ENCODE results near the gene AKR1B1. TPM values are rescaled to one million over a fixed set of nuclear protein-coding genes. Genes with fewer than 3 reads are reported as not detected.

The AKR1B1 gene
- total RNA-seq, 1 experiment from 2014 or later = 1.6 TPM

GRCh38 chr7:134419085-134419484 lies 39.8 kb downstream of the AKR1B1 start:
- H3K27ac ChIP-seq (ENCODE audit: low read length) = no peak overlapping the region
- ChIA-PET CTCF (interaction anchor here (0.5 kb wide), 1 partner anchor 61 kb away, joined by 3 read pairs; no protein-coding TSS in a partner anchor), POLR2A (ENCODE audit: unreplicated experiment) (no interaction called here)
- DNase-seq (no peak), ATAC-seq (peak; percentile 11)
- peaks cover 32% of the 10 kb centered on the region for H3K4me1 ChIP-seq (ENCODE audit: insufficient read depth, low read length)
- H3K27me3 ChIP-seq (ENCODE audit: low read length) = no peaks in the 10 kb centered on the region
- no peaks in the 10 kb centered on the region for H3K36me3 ChIP-seq (ENCODE audit: low read depth, low read length)
- H3K9ac ChIP-seq (ENCODE audit: low read length) = no peak overlapping the region
- no TSS peak for BruUV-seq (replicated peaks)
- no peak overlapping the region for H2AFZ ChIP-seq (ENCODE audit: low read length)
- no peaks in the 10 kb centered on the region for H3F3A ChIP-seq (ENCODE audit: low read length, unreplicated experiment)
- H3K79me2 ChIP-seq (ENCODE audit: low read length) = no peaks in the 10 kb centered on the region
- TF ChIP-seq EZH2phosphoT487 (IDR thresholded peaks at IDR 0.05; ENCODE audit: borderline replicate concordance, low read length) (no peak), EZH2 (IDR thresholded peaks at IDR 0.05; ENCODE audit: low read length, unreplicated experiment) (no peak), CTCF (conservative IDR thresholded peaks at IDR 0.05; ENCODE audit: low read depth, low read length) (no peak)
- H3K9me3 ChIP-seq (ENCODE audit: low read length) = no peaks in the 10 kb centered on the region
- no peaks in the 10 kb centered on the region for H4K20me1 ChIP-seq (ENCODE audit: low read length)
- no peak overlapping the region for H3K4me2 ChIP-seq (ENCODE audit: low read length)
- H3K4me3 ChIP-seq (ENCODE audit: low read length) = no peak overlapping the region
- no peaks in the 10 kb centered on the region for H3K9me2 ChIP-seq (replicated peaks; ENCODE audit: low read length)
- intact Hi-C loops (cut with micrococcal nuclease) = no loop called here

GRCh38 chr7:134415700-134416099 lies 43.2 kb downstream of the AKR1B1 start:
- H3K9me2 ChIP-seq (replicated peaks; ENCODE audit: low read length) = no peaks in the 10 kb centered on the region
- H3K9ac ChIP-seq (ENCODE audit: low read length) = no peak overlapping the region
- DNase-seq (no peak), ATAC-seq (no peak)
- no peaks in the 10 kb centered on the region for H3K36me3 ChIP-seq (ENCODE audit: low read depth, low read length)
- no peaks in the 10 kb centered on the region for H4K20me1 ChIP-seq (ENCODE audit: low read length)
- no peak overlapping the region for H2AFZ ChIP-seq (ENCODE audit: low read length)
- no peak overlapping the region for H3K27ac ChIP-seq (ENCODE audit: low read length)
- no peaks in the 10 kb centered on the region for H3F3A ChIP-seq (ENCODE audit: low read length, unreplicated experiment)
- H3K9me3 ChIP-seq (ENCODE audit: low read length) = no peaks in the 10 kb centered on the region
- CTCF ChIA-PET = no interaction called here
- no peak overlapping the region for H3K4me2 ChIP-seq (ENCODE audit: low read length)
- intact Hi-C loops (cut with micrococcal nuclease) = no loop called here
- no TSS peak for BruUV-seq (replicated peaks)
- POLR2A ChIA-PET (ENCODE audit: unreplicated experiment) = no interaction called here
- TF ChIP-seq EZH2 (IDR thresholded peaks at IDR 0.05; ENCODE audit: low read length, unreplicated experiment) (no peak), EZH2phosphoT487 (IDR thresholded peaks at IDR 0.05; ENCODE audit: borderline replicate concordance, low read length) (no peak), CTCF (conservative IDR thresholded peaks at IDR 0.05; ENCODE audit: low read depth, low read length) (no peak)
- no peaks in the 10 kb centered on the region for H3K27me3 ChIP-seq (ENCODE audit: low read length)
- peaks cover 15% of the 10 kb centered on the region for H3K4me1 ChIP-seq (ENCODE audit: insufficient read depth, low read length)
- H3K4me3 ChIP-seq (ENCODE audit: low read length) = no peak overlapping the region
- no peaks in the 10 kb centered on the region for H3K79me2 ChIP-seq (ENCODE audit: low read length)

DNA sequence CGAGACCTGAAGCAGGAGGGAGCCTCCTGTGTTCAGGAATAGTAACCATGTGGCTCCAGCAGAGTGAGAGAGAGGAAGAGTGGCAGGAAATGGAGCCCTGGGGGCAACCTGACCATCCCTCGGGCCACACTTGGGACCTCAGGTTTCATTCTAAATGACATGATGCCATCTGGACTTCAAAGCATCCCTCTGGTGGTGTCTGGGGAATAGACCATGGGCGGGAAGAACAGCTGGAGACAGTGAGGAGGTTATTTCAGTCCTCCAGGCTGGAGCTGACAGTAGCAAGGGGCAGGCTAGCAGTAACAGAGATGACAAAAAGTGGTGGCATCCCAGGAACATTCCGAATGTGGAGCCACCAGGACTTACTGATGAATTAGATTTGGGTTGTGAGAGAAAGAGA lies 44.8 kb downstream of the AKR1B1 start:
- Histone ChIP-seq H3K27me3 (ENCODE audit: low read length) (no peaks in the 10 kb centered on the region), H3K79me2 (ENCODE audit: low read length) (no peaks in the 10 kb centered on the region), H3K9me2 (replicated peaks; ENCODE audit: low read length) (no peaks in the 10 kb centered on the region), H3K4me2 (ENCODE audit: low read length) (no peak overlapping the region), H3K4me3 (ENCODE audit: low read length) (no peak overlapping the region), H4K20me1 (ENCODE audit: low read length) (no peaks in the 10 kb centered on the region), H3K36me3 (ENCODE audit: low read depth, low read length) (no peaks in the 10 kb centered on the region), H2AFZ (ENCODE audit: low read length) (no peak overlapping the region), H3K9me3 (ENCODE audit: low read length) (no peaks in the 10 kb centered on the region), H3K27ac (ENCODE audit: low read length) (no peak overlapping the region), H3K9ac (ENCODE audit: low read length) (no peak overlapping the region), H3K4me1 (ENCODE audit: insufficient read depth, low read length) (peaks cover 2% of the 10 kb centered on the region; the same call in 1 of the 2 replicates), H3F3A (ENCODE audit: low read length, unreplicated experiment) (no peaks in the 10 kb centered on the region)
- DNase-seq (no peak), ATAC-seq (no peak)
- TF ChIP-seq EZH2 (IDR thresholded peaks at IDR 0.05; ENCODE audit: low read length, unreplicated experiment) = no peak
- TF ChIP-seq EZH2phosphoT487 (IDR thresholded peaks at IDR 0.05; ENCODE audit: borderline replicate concordance, low read length) = no peak
- no peak for TF ChIP-seq CTCF (conservative IDR thresholded peaks at IDR 0.05; ENCODE audit: low read depth, low read length)
- CTCF ChIA-PET = no interaction called here
- intact Hi-C loops (cut with micrococcal nuclease) = no loop called here
- POLR2A ChIA-PET (ENCODE audit: unreplicated experiment) = no interaction called here
- no TSS peak for BruUV-seq (replicated peaks)
